Skeletal muscle cell (primary cell): Measurements from ENCODE around the gene HIPK2.

ENCODE experiments used
- DNase-seq: peaks from one replicate; pipeline ENCODE4 v3.0.0-alpha.2; 2010; ENCODE audit warnings: low read depth
- H3K4me3 ChIP-seq: 2 replicates; pipeline ENCODE4 v1.5.1; 2011; ENCODE audit warnings: low read depth, mild to moderate bottlenecking, control low read depth, low read length, moderate library complexity

HIPK2 gene

GRCh38 chr7:139720705-139721231 is 57.0 kb downstream of the HIPK2 start:
- H3K4me3 ChIP-seq, result no peak overlapping the region
- DNase-seq, result peak; percentile 88

GRCh38 chr7:139720186-139720585 is 57.6 kb downstream of the HIPK2 start:
- no peak overlapping the region for H3K4me3 ChIP-seq
- no peak for DNase-seq

GRCh38 chr7:139718859-139719258 is 58.9 kb downstream of the HIPK2 start:
- H3K4me3 ChIP-seq, result no peak overlapping the region
- DNase-seq, result no peak

- H3K4me3 ChIP-seq, result no peak overlapping the region
- no peak for DNase-seq
Observed at GRCh38 chr7:139718141-139718540, 59.7 kb downstream of the HIPK2 start.

- DNase-seq, result no peak
- H3K4me3 ChIP-seq, result no peak overlapping the region
Observed at GRCh38 chr7:139716156-139716942, 61.4 kb downstream of the HIPK2 start.

GRCh38 chr7:139715194-139715815 is 62.5 kb downstream of the HIPK2 start:
- no peak overlapping the region for H3K4me3 ChIP-seq
- DNase-seq, result no peak

- H3K4me3 ChIP-seq, result no peak overlapping the region
- DNase-seq, result no peak
Observed at GRCh38 chr7:139714163-139714901, 63.5 kb downstream of the HIPK2 start.

GRCh38 chr7:139713526-139714162 is 64.2 kb downstream of the HIPK2 start:
- DNase-seq, result no peak
- H3K4me3 ChIP-seq, result no peak overlapping the region

GRCh38 chr7:139713061-139713460 is 64.7 kb downstream of the HIPK2 start:
- no peak for DNase-seq
- H3K4me3 ChIP-seq, result no peak overlapping the region

GRCh38 chr7:139711991-139712743 is 65.6 kb downstream of the HIPK2 start:
- no peak overlapping the region for H3K4me3 ChIP-seq
- no peak for DNase-seq

- H3K4me3 ChIP-seq, result no peak overlapping the region
- no peak for DNase-seq
Observed at GRCh38 chr7:139710036-139710435, 67.8 kb downstream of the HIPK2 start.

GRCh38 chr7:139709485-139709884 is 68.3 kb downstream of the HIPK2 start:
- no peak overlapping the region for H3K4me3 ChIP-seq
- peak; percentile 76 for DNase-seq

GRCh38 chr7:139708541-139708940 is 69.3 kb downstream of the HIPK2 start:
- DNase-seq, result no peak
- no peak overlapping the region for H3K4me3 ChIP-seq

GRCh38 chr7:139706837-139707236 is 71.0 kb downstream of the HIPK2 start:
- H3K4me3 ChIP-seq, result no peak overlapping the region
- no peak for DNase-seq

GRCh38 chr7:139704308-139704879 is 73.4 kb downstream of the HIPK2 start:
- DNase-seq, result no peak
- H3K4me3 ChIP-seq, result no peak overlapping the region

- no peak for DNase-seq
- no peak overlapping the region for H3K4me3 ChIP-seq
Observed at GRCh38 chr7:139703487-139704307, 74.1 kb downstream of the HIPK2 start.

- DNase-seq, result no peak
Observed at GRCh38 chr7:139702811-139703486, 74.8 kb downstream of the HIPK2 start.

More at GRCh38 chr7:139702811-139703486, 74.8 kb downstream of the HIPK2 start:
- no peak overlapping the region for H3K4me3 ChIP-seq
